HG03045 (cell line): ENCODE results near the gene RTL10.

Source experiments
- ATAC-seq: cut with Tn5 transposase; IDR thresholded peaks from one replicate; pipeline ENCODE4 v1.9.1; 2021; ENCODE audit warnings: mild to moderate bottlenecking, moderate library complexity; ENCODE audit not compliant: unreplicated experiment

Gene RTL10

GRCh38 chr22:19825904-19826618 is 28.6 kb downstream of the RTL10 start:
- no peak for ATAC-seq

- no peak for ATAC-seq
Measured at GRCh38 chr22:19824926-19825339, 29.7 kb downstream of the RTL10 start.

GRCh38 chr22:19824212-19824925 is 30.3 kb downstream of the RTL10 start:
- ATAC-seq = no peak

- no peak for ATAC-seq
Measured at GRCh38 chr22:19823902-19824211, 30.8 kb downstream of the RTL10 start.

- no peak for ATAC-seq
Measured at GRCh38 chr22:19823191-19823901, 31.3 kb downstream of the RTL10 start.

- ATAC-seq = no peak
Measured at GRCh38 chr22:19822301-19823117, 32.2 kb downstream of the RTL10 start.

- no peak for ATAC-seq
Measured at GRCh38 chr22:19821523-19822300, 33.0 kb downstream of the RTL10 start.

- no peak for ATAC-seq
Measured at GRCh38 chr22:19820880-19821522, 33.7 kb downstream of the RTL10 start.

GRCh38 chr22:19819911-19820879 is 34.5 kb downstream of the RTL10 start:
- ATAC-seq = no peak

- ATAC-seq = no peak
Measured at GRCh38 chr22:19819208-19819910, 35.3 kb downstream of the RTL10 start.

GRCh38 chr22:19818324-19819207 is 36.1 kb downstream of the RTL10 start:
- ATAC-seq = no peak

GRCh38 chr22:19816372-19817119 is 38.1 kb downstream of the RTL10 start:
- no peak for ATAC-seq

- no peak for ATAC-seq
Measured at GRCh38 chr22:19815823-19816290, 38.8 kb downstream of the RTL10 start.

GRCh38 chr22:19815093-19815822 is 39.4 kb downstream of the RTL10 start:
- no peak for ATAC-seq

- ATAC-seq = no peak
Measured at GRCh38 chr22:19814428-19814827, 40.2 kb downstream of the RTL10 start.

- no peak for ATAC-seq
Measured at GRCh38 chr22:19812910-19813309, 41.8 kb downstream of the RTL10 start.
